Measurements from ENCODE around the gene ZFYVE1. TPM values are rescaled to one million over a fixed set of nuclear protein-coding genes. Genes with fewer than 3 reads are reported as not detected.
A peak's percentile ranks its signal among the peaks of the same experiment; 100 is the strongest.

Gene ZFYVE1
- total RNA-seq, 2 donors from 2014 or later: 15.7 to 17.5 TPM

DNA sequence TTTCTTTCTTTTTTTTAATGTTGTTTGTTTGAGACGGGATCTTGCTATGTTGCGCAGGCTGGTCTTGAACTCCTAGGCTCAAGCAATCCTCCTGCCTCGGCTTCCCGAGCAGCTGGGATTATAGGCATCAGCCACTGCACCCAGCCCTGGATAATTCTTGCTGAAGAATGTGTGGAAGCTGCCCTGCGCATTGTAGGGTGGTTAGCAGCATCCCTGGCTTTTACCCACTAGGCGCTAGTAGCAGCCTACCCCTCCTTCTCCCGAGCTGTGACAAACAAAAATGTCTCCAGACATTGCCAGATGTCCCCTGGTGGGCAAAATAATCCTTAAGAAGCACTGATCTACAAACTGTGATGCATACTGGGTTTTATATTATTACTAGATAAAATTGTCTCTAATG lies 94.0 kb downstream of the ZFYVE1 start:
- peak; percentile 32 for DNase-seq (ENCODE audit: low spot score)
- intact Hi-C loops (cut with DNase I): no loop called here

DNA sequence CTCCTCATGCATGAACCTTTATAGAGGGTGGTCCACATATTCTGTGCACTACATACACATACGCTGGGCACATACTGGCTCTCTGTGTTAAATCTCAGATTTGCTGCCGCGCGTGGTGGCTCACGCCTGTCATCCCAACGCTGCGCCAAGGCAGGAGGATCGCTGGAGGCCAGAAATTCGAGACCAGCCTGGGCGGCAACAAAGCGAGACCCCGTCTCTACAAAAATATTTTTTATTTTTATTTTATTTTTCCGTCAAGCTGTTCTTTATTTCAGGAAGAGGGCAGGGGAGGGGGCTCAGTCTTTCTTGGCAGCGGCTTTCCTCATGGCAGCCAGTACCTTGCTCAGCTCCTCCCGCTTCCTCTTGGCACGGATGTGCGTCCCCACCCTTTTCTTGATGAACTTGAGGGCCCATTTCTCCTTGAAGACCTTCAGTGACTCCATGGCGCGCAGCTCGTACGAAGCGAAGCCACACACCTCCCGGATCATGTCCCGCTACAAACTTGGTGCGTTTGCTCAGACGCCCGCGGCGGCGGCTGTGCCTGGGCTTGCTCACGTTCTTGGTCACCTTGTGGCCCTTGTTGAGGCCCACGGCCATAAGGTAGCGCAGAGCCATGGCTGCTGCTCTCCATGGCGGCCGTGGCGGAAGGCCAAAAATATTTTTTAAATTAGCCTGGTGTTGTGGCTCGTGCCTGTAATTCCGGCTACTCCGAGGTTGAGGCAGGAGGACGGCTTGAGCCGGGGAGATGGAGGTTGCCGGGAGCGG lies 97.4 kb downstream of the ZFYVE1 start:
- peak; percentile 67 for DNase-seq (ENCODE audit: low spot score)
- intact Hi-C loops (cut with DNase I): no loop called here

DNA sequence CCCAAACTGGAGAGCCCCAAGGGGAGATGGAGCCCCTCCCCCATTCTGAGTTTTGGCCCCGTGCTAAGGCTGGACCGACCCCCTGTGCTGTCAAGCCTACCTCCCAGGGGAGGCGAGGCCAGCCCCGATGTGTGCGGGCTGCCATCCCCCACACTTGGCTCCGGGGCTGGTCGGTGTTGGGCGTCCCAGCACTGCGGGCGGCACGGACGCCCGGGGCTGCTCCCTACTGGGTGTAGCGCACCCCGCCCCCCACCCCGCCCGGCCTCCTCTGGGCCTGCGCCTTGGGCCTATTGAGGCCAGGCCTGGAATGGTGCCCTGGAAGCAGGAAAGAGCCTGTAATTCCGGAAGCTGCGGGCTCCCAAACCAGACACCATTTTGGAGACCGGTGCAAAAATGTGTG lies 98.0 kb downstream of the ZFYVE1 start:
- intact Hi-C loops (cut with DNase I): no loop called here
- peak; percentile 63 for DNase-seq (ENCODE audit: low spot score)

DNA sequence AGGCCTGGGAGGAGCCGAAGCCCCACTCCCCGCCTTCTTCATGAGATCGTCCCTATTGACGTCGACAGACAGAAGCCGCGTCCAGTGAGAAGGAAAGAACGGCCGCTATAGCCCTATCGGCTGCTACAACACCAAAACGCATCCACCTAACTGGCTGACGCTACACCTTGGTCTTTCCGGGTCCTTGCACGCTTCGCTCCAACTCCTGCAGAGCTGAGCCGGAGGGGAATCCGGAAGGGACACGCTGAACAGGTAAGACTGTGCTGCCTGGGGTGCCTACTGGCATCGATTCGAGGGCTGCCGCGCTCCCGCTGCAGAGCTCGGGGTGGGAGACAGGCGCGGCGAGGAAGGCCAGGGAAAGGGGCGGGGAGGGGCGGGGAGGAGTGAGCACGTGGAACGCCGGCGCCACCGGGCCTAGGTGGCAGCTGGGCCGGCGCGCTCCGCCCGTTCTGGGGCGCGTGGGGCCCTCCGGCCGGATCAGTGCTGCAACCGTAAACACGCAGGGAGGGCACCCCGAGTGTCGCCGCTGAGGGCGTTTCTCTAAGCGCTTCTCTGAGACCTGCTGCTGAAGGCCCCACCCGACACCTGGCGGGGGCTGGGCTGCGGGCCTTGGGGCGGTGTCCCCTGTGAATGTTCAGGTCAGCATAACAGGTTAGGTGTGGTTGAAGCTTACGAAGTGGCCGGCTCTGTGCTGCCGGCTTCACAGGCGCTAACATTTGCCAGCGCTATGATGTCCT lies 100.4 kb downstream of the ZFYVE1 start, which contains the start of gene DCAF4:
Gene DCAF4, plus strand, starts transcription at position 173 of the 737 bp plus-strand sequence. CDS start 11,515 bp downstream, outside the sequence.
- intact Hi-C loops (cut with DNase I): no loop called here
- peak; percentile 98 for DNase-seq (ENCODE audit: low spot score)

DNA sequence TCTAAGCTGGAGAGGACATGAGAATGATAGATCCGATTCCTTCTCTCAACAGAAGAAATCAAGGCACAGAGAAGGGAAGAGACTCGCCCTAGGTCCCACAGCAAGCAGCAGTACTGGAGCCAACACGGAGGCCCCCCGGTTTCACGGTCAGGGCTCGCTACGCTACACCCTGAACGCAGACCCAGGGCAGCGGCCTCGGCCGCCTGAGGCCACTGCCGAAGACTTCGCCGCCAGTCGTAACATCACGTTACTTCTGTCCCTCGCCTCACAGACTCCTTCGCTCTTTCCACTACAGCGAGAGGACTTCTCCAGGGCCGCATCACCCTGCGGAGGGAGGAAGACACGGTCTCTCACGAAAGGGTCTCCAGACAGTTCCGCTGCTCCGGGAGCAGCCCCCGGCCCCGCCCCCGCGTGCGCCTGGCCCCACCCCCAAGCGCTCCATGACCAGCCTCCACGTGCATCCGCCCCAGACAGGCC lies 101.1 kb downstream of the ZFYVE1 start:
- DNase-seq (ENCODE audit: low spot score): no peak
- intact Hi-C loops (cut with DNase I): no loop called here

DNA sequence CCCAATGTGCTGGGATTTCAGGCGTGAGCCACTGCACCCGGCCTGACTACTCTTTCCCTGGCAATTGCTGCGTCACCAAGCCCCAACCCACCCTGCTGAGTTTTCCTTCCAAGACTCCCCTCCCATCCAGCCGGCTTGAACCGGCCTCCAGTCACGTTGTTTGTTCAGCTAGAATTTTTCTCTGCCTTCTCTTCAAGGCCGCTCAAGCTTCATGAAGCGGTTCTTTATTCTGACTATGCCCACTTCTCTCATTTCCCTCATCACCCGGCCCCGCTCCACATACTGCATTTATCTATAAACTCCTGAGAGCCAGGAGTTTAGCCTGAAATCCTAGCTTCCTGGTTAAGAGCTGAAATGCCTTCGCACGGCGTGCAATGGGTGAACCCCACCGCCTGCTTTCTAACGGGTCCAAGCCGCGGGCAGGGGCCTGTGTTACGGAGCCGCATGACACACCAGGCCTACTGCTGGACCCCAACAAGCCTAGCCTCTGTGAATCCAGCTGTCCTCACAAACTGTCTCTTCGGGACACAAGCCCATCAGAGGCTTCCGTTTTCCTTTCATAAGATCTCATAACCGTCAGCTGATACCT lies 101.6 kb downstream of the ZFYVE1 start:
- peak; percentile 82 for DNase-seq (ENCODE audit: low spot score)
- intact Hi-C loops (cut with DNase I): no loop called here

DNA sequence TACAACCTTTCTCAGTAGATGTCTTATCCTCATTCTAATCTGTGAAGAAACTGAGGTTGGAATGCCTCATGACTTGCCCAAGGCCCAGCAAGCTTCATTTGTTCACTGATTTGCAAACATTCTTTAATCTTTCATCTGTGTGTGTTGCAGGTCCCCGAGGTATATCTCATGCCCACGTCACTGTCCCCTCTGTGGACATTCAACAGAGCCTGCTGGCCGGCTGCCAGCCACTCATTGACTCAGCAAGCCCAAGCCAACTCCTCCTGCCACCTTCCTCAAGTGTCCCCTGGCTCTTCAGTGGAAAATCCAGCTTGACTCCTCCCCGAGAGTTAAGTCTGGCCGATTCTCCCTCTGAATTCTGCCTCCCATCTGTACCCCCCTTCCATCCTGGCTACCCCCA lies 102.6 kb downstream of the ZFYVE1 start:
- peak; percentile 76 for DNase-seq (ENCODE audit: low spot score)
- intact Hi-C loops (cut with DNase I): no loop called here

DNA sequence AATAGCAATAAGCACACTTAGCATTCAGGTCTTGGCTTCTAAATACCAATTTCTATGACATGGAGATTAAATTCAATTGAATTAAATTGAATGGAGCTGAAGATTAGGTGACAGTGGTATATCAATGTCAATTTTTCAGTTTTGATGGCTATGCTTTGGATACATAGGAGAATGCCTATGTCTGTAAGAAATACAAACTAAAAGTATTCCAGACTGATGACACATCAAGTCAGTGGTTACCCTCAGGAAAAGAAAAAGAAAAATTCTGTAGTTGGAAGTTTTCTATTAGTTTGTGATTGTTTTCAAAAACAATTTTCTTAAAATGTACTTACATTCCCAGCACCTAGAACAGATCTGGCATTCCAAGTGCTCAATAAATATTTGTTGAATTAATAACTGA lies 105.5 kb downstream of the ZFYVE1 start:
- no peak for DNase-seq (ENCODE audit: low spot score)
- intact Hi-C loops (cut with DNase I): no loop called here

DNA sequence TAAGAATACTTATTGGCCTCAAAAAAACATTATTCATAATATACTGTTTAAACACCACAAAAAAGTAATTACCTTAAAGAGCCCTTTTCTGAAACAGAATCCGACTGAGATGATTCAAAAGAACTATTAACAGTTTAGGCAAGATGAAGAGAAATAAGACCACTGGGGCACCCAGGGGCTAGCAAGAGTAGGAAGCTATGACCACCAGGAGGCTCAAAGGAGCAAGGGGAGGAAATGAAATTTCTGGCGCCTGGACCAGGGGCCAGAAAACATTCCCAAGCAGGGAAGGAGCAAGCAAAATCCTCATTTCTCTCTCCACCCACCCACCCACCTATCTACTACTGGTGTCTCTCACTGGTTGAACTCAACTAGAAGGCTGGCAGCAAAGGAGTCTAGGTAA lies 106.9 kb downstream of the ZFYVE1 start:
- DNase-seq (ENCODE audit: low spot score): no peak
- intact Hi-C loops (cut with DNase I): no loop called here

Other genes starting within 250 kb of the ZFYVE1 start
- under 1 TPM; 0.19 to 0.93 TPM for gene DPF3, start 133.0 kb downstream of the ZFYVE1 start, total RNA-seq
- 10 to 100 TPM in 1 of 2 donors, 1 to 10 TPM in 1; 7.4 to 11.3 TPM for gene DCAF4, start 100.6 kb downstream of the ZFYVE1 start, total RNA-seq
- gene RBM25, start 31.4 kb upstream of the ZFYVE1 start, total RNA-seq: 10 to 100 TPM; 55.0 to 57.2 TPM
- gene PSEN1, start 109.4 kb upstream of the ZFYVE1 start, total RNA-seq: 10 to 100 TPM; 41.4 to 48.8 TPM
- gene PAPLN, start 210.4 kb upstream of the ZFYVE1 start, total RNA-seq: 10 to 100 TPM in 1 of 2 donors, 1 to 10 TPM in 1; 9.4 to 19.4 TPM